Esophagus (tissue), 2 donors: ENCODE measurements around the gene CMTM8. TPM values are rescaled to one million over a fixed set of nuclear protein-coding genes. Genes with fewer than 3 reads are reported as not detected.

Experiments
- H3K27ac ChIP-seq, 2 donors: one replicate each; pipeline ENCODE4 v1.5.1; 2013; ENCODE audit warnings: low read depth in 2 of 2, mild to moderate bottlenecking in 2 of 2, inconsistent platforms in 1 of 2, low read length in 1 of 2, moderate library complexity in 1 of 2
- H3K27me3 ChIP-seq, 2 donors: one replicate each; pipeline ENCODE4 v1.6.1; 2013; ENCODE audit warnings: low read length in 2 of 2, control low read depth in 1 of 2, mild to moderate bottlenecking in 1 of 2; ENCODE audit not compliant: insufficient read depth in 2 of 2, control insufficient read depth in 1 of 2
- H3K36me3 ChIP-seq, 2 donors: one replicate each; pipeline ENCODE4 v1.6.1; 2013; ENCODE audit warnings: low read length in 1 of 2; ENCODE audit not compliant: control insufficient read depth in 2 of 2, insufficient read depth in 2 of 2
- H3K4me1 ChIP-seq, 2 donors: one replicate each; pipeline ENCODE4 v1.6.1; 2013; ENCODE audit warnings: low read length in 1 of 2; ENCODE audit not compliant: control insufficient read depth in 2 of 2, insufficient read depth in 2 of 2
- H3K4me3 ChIP-seq, 2 donors: one replicate each; pipeline ENCODE4 v1.5.1; 2013; ENCODE audit warnings: low read length in 2 of 2, mild to moderate bottlenecking in 2 of 2, low read depth in 1 of 2, moderate library complexity in 1 of 2
- H3K9me3 ChIP-seq, 2 donors: one replicate each; pipeline ENCODE4 v1.6.1; 2013; ENCODE audit warnings: mild to moderate bottlenecking in 2 of 2, low read depth in 1 of 2, low read length in 1 of 2, moderate library complexity in 1 of 2; ENCODE audit not compliant: control insufficient read depth in 2 of 2, insufficient read depth in 1 of 2
- WGBS, 2 donors: extraction: QIAGEN DNeasy Blood & Tissue Kit; methylation state at CpG; one replicate each; pipeline ENCODE4 v1.1.7; 2013; 5-methylcytosine and 5-hydroxymethylcytosine counted together
- polyA plus RNA-seq, 2 donors: library from polyadenylated mRNA; stranded (reverse); fragments of 200-250 nt; gene quantifications; one replicate each; pipeline ENCODE4 v1.2.3, GENCODE V29; 2013
- donor health status: healthy with polysubstance abuse.
- donor health status: Bipolar disorder and iron deficiency.

Gene CMTM8
- polyA plus RNA-seq, 2 donors = 1.1 to 1.7 TPM

GRCh38 chr3:32243519-32243918 lies 5.0 kb downstream of the CMTM8 start:
- no peaks in the 10 kb centered on the region for H3K4me1 ChIP-seq
- no peaks in the 10 kb centered on the region for H3K36me3 ChIP-seq
- H3K9me3 ChIP-seq = no peaks in the 10 kb centered on the region
- H3K27me3 ChIP-seq = no peaks in the 10 kb centered on the region
- no peak overlapping the region for H3K4me3 ChIP-seq
- WGBS, 2 donors = 92 to 96% methylated on average over 2 of the region's 2 CpGs
- no peak overlapping the region for H3K27ac ChIP-seq

DNA sequence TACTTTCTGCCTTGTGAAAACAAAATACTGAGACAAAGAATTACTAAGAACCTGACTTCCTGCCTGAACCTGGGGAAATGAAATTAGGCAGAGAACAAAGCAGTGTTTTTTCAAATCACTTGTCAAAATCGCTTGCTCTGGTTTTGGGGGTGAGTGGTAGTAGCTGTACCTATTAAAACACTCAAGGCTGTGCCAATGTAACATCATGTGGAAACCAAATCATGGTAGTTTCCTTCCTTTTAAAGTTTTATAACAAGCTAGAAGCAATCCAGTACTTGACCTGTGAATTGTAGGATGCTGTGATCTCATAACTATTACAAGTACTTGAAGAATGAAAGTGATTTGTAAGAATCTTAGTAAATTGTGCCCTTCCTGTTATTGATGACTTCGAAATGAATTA lies 6.7 kb downstream of the CMTM8 start:
- Histone ChIP-seq H3K27me3 (no peaks in the 10 kb centered on the region), H3K4me1 (no peaks in the 10 kb centered on the region), H3K27ac (no peak overlapping the region), H3K4me3 (no peak overlapping the region), H3K9me3 (no peaks in the 10 kb centered on the region), H3K36me3 (no peaks in the 10 kb centered on the region)
- 64 to 65% methylated on average over 2 of the region's 2 CpGs for WGBS, 2 donors

DNA sequence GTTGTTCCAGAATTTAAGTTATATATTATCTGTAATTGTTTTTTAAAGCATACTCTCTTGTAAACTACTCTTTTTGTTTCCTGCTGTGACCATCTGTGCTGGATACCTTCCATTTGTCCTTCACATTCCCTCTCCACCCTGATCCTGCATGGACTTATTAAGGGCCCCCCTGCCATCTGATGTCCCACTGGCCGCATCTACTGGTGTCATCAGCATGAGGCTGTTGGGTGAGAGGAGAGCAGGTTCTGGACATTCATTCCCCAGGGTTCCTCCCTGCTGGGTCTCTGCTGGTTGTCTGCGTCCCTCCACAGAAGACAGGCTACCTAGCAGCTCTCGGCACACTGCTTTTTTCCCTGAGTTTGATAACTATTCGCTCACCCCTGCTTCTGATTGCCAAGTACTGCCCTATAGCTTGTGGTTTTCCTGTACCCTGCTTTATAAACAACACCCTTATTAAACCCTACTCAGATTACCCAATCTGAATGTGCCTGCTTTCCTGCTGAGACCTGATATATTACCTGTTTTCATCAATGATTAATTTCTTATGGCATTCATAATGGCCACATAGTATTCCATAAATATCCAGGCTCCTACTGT lies 7.7 kb downstream of the CMTM8 start:
- Histone ChIP-seq H3K27me3 (no peaks in the 10 kb centered on the region), H3K27ac (no peak overlapping the region), H3K4me3 (no peak overlapping the region), H3K4me1 (no peaks in the 10 kb centered on the region), H3K9me3 (no peaks in the 10 kb centered on the region), H3K36me3 (no peaks in the 10 kb centered on the region)
- 81 to 89% methylated on average over 4 of the region's 4 CpGs for WGBS, 2 donors

DNA sequence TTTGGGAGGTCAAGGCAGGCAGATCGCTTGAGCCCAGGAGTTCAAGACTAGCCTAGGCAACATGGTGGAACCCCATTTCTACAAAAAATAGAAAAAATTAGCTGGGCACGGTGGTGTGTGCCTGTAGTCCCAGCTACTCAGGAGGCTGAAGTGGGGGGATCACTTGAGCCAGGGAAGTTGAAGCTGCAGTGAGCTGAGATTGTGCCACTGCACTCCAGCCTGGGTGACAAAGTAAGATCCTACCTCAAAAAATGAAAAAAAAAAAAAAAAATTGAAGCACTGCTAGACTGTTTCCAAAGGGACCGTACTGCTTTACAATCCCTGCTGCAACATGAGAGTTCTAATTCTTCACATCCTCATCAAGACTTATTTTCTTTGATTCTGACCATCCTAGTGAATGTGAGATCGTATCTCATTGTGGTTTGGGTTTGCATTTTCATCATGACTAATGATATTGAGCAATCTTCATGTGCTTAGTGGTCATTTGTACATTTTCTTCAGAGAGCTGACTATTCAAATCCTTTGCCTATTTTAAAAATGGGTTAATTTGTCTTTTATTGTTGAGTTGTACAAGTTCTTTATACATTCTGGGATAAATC lies 10.8 kb downstream of the CMTM8 start:
- Histone ChIP-seq H3K27ac (no peak overlapping the region), H3K4me3 (no peak overlapping the region)
- WGBS, 2 donors = 78 to 88% methylated on average over 4 of the region's 4 CpGs

GRCh38 chr3:32254268-32254667 lies 15.8 kb downstream of the CMTM8 start:
- WGBS, 2 donors = 92 to 95% methylated on average over 1 of the region's 1 CpG
- H3K4me1 ChIP-seq = no peaks in the 10 kb centered on the region

More for the DNA sequence above, 10.8 kb downstream of the CMTM8 start:
- H3K9me3 ChIP-seq = no peaks in the 10 kb centered on the region
- no peaks in the 10 kb centered on the region for H3K36me3 ChIP-seq
- no peaks in the 10 kb centered on the region for H3K27me3 ChIP-seq
- H3K4me1 ChIP-seq = no peaks in the 10 kb centered on the region

GRCh38 chr3:32255345-32255744 lies 16.9 kb downstream of the CMTM8 start:
- whole genome bisulfite sequencing, 2 donors = 73 to 81% methylated on average over 2 of the region's 2 CpGs

More at GRCh38 chr3:32254268-32254667, 15.8 kb downstream of the CMTM8 start:
- no peak overlapping the region for H3K27ac ChIP-seq
- no peaks in the 10 kb centered on the region for H3K36me3 ChIP-seq
- no peak overlapping the region for H3K4me3 ChIP-seq
- no peaks in the 10 kb centered on the region for H3K27me3 ChIP-seq
- no peaks in the 10 kb centered on the region for H3K9me3 ChIP-seq

GRCh38 chr3:32256206-32256605 lies 17.7 kb downstream of the CMTM8 start:
- H3K4me3 ChIP-seq = no peak overlapping the region
- H3K27me3 ChIP-seq = no peaks in the 10 kb centered on the region
- no peak overlapping the region for H3K27ac ChIP-seq
- no peaks in the 10 kb centered on the region for H3K36me3 ChIP-seq
- H3K4me1 ChIP-seq = no peaks in the 10 kb centered on the region
- 70 to 85% methylated on average over 3 of the region's 3 CpGs for WGBS, 2 donors
- no peaks in the 10 kb centered on the region for H3K9me3 ChIP-seq

More at GRCh38 chr3:32255345-32255744, 16.9 kb downstream of the CMTM8 start:
- no peaks in the 10 kb centered on the region for H3K9me3 ChIP-seq
- H3K4me3 ChIP-seq = no peak overlapping the region
- no peaks in the 10 kb centered on the region for H3K27me3 ChIP-seq
- H3K27ac ChIP-seq = no peak overlapping the region
- no peaks in the 10 kb centered on the region for H3K36me3 ChIP-seq
- no peaks in the 10 kb centered on the region for H3K4me1 ChIP-seq

DNA sequence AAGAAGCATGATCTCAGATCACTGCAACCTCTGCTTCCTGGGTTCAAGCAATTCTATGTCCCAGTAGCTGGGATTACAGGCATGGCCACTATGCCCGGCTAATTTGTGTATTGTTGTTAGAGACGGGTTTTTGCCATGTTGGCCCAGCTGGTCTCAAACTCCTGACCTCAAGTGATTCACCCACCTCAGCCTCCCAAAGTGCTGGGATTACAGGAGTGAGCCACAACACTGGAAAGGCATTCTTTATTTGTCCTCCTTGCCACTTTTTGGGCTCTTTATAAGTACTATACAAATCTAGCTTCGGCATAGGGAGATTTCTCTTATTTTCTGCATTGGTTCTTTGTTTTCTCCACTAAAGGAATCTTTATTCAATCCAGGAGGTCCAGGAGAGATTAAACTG lies 18.6 kb downstream of the CMTM8 start:
- H3K4me1 ChIP-seq = no peaks in the 10 kb centered on the region
- H3K9me3 ChIP-seq = no peaks in the 10 kb centered on the region
- H3K4me3 ChIP-seq = no peak overlapping the region
- H3K27me3 ChIP-seq = no peaks in the 10 kb centered on the region
- H3K36me3 ChIP-seq = no peaks in the 10 kb centered on the region
- H3K27ac ChIP-seq = no peak overlapping the region
- WGBS, 2 donors = 93 to 99% methylated on average over 3 of the region's 3 CpGs

DNA sequence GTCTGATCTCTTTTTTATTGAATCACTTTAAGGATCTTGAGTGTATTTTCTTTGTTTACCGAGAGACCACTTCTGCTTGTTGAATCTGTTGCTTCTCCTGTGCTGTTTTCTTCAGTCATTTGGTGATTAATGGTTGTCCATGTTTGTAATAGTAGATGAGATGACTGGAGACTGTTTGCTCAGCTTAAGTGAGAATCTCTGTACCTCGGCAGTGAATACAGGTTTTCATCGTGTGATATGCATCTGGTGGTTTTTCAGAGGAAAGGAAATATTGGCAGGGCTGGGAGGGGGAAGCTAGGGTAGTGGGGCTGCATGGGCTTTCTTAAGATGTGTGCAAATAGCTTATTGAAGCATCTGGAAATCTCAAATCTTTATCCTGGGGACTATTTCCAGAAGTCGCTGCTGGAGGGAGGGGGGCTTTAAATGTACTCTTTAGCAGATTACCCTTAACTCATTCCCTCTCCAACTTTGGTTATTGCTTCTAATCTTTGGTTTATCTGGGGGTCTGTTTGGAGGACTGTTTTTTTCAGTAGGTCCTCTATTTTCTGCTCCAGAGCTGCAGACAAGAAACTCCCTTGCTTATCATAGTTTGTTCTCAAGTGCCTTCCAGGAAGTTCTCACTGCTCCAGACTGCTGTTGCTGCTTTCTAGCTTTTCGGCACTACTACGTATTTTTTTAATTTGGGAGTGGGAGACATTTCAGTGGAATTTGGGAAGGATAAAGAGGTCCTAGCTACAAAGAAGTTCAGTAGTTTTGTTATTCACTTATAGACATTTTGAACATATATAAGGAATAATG lies 19.4 kb downstream of the CMTM8 start:
- no peaks in the 10 kb centered on the region for H3K36me3 ChIP-seq
- no peak overlapping the region for H3K4me3 ChIP-seq
- H3K9me3 ChIP-seq = no peaks in the 10 kb centered on the region
- H3K27me3 ChIP-seq = no peaks in the 10 kb centered on the region
- H3K4me1 ChIP-seq = no peaks in the 10 kb centered on the region
- H3K27ac ChIP-seq = no peak overlapping the region
- whole genome bisulfite sequencing, 2 donors = 71 to 75% methylated on average over 6 of the region's 6 CpGs
